NCI-H2196 treated with DMSO at 0.1 percent for 48 hours (cell line): ENCODE measurements around the gene KRT15.
"Not testable (repeated sequence)": the region's sequence is repeated elsewhere in the genome, so short reads cannot be mapped to it uniquely, and the experiment has no call there.

Experiments used
- DNase-seq: peaks from one replicate; lab custom pipeline; 2025; ENCODE audit not compliant: unreplicated experiment; lab: John Stamatoyannopoulos, UW

The KRT15 gene

DNA sequence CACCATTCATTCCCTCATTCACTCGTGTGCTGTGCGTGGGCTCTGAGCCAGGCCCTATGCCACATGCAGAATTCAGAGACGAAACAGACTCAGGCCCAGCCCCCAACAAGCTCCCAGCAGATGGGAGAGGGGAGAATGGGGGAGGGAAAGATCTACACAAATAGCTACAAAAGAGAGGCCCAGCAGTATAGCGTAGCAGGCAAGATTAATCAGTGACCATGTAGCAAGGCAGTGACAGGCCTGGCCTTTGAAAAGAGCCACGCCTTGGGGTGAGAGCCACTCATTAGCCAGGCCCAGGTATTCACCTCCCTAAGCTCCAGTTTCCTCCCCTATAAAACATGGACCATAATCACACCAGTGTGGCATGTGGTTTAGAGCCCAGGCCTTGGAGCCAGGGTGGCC lies 25.8 kb upstream of the KRT15 start:
- DNase-seq, result no peak

- DNase-seq, result not testable (repeated sequence)
Measured at GRCh38 chr17:41542786-41543185, 24.1 kb upstream of the KRT15 start.

DNA sequence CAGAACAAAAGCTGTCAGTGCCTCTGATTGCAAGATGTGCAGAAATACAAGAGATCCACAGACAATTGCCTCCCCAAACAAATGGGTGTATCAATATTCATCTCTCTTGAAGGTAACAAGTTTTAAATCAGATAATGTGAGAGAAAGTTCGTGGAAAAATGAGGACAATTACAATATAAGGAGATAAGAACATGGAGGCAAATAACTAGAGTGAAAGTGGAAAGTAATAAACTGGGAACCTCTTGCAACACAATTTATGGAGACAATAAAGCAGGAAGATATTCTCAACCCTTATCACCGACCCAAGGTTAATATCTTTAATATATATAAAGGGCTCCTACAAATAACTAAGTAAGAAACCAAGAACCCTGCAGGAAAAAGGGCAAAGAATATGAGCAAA lies 23.7 kb upstream of the KRT15 start:
- DNase-seq, result no peak

DNA sequence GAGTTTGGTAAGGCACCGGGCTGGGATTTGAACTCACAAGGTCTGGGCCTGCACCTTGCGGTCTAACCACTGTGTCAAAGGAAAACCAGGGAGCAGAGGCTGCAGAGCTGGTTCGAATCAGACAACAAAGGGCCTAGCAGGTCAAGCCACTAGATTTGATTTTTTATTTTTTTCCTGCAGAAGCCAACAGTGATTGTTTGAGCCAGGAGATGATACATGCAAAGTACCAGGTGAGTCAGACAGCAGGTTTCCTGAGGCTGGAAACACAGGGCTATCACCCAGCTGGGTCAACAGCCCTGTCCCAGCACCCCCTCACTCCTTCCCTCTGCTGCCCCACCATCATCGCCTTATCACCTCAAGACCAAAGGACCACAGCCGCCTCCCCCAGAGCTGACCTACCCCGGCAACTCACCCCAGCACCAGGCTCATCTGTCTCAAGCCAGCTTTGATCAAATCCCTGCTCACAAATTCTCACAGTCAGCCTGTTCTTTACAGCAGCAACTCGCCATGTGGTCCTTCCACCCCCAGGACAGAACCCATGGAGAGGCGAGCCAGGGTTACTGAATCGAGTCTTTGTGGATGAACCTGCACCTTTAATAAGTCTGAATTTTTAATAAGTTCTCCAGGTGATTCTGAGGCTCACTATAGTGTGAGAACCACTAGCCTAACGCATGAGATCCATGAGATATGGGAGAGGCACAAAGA lies 22.4 kb upstream of the KRT15 start:
- no peak for DNase-seq

DNA sequence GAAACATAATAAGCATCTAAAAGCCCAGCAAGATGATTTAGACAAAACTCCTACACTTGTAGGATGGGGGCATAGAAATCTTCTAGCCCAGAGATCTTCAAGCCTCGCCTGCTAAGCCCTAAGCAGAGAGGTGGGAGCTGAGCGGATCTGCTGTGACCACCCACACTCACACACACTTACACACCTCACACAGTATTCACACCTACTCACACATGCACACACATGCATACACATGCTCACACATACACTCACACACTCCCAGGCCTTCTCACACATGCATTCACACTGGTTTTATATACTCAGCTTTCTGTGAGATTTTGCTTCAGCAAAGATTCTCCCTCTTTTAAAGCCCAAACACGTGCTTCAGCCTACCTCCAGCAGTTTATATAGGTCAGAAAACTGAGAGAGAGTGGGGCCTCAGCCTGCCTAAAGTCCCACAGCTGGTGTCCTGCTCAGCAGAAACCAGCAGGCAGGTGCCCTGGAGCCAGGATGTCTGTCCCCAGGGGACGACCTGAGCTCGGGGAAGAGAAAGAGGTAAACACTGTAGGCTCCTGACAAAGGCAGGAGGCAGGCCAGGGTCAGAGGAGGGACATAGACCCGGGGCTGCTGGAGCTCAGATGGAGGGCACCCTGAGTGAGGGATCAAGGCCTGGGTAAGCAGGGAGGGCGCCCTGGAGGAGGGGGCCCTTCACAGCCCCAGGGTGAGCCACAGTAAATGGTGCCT lies 21.4 kb upstream of the KRT15 start:
- no peak for DNase-seq

DNA sequence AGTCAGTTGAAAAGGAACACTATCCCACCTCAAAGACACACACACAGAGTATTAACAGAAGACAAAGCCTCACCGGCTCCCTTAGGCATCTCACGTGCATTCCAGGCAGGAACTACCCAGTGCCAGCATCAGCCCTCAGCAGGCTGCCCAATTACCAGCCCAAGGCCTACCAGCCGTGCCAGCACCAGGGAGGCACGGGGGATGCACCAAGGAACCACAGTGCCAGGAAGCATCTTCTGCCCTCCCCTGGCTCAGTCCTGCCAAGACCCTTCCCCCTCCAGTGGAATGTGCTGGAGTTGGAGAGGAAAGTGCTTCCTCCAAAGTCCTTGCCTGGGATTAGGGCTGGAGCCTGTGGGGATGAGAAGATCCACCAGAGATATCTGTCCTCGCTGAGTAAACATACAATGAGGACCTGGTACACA lies 20.4 kb upstream of the KRT15 start:
- no peak for DNase-seq

- DNase-seq, result no peak
Measured at GRCh38 chr17:41538565-41538991, 19.9 kb upstream of the KRT15 start.

- no peak for DNase-seq
Measured at GRCh38 chr17:41537990-41538389, 19.3 kb upstream of the KRT15 start.

- DNase-seq, result no peak
Measured at GRCh38 chr17:41537614-41537954, 18.9 kb upstream of the KRT15 start.

GRCh38 chr17:41536741-41537613 lies 18.3 kb upstream of the KRT15 start:
- DNase-seq, result no peak

DNA sequence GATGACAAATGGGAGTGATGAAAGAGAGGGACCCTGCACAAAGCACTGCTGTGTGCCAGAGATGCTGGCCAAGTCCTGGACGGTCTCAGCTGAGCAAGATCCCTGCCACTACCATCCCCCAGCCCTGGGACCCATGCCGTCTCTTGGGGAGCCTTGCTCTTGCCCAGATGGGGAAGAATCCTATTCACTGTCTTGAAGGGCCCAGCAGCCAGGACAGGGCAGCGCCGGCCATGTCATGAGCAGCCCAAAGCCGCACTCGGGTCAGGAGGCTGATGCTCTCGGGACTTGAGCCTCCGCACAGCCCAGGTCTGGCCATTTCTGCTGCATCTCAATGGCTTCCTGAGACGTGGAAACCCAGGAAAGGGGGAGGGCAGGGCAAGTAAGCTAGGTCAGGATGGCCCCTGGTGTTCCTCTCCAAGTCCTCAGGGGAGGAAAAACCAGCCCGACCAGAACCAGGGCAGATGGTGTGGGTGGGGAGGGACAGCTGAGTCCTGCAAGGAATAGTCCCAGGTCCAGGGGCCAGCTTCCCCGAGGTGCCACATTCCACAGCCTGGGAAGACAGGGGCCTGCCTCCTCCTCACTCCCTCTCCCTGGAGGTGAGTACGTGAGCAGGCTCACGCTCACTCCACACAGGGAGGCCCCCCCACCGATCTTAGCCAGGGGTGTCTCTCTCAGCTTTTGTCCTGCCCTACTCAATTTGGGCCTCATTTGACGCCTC lies 17.2 kb upstream of the KRT15 start:
- no peak for DNase-seq

DNA sequence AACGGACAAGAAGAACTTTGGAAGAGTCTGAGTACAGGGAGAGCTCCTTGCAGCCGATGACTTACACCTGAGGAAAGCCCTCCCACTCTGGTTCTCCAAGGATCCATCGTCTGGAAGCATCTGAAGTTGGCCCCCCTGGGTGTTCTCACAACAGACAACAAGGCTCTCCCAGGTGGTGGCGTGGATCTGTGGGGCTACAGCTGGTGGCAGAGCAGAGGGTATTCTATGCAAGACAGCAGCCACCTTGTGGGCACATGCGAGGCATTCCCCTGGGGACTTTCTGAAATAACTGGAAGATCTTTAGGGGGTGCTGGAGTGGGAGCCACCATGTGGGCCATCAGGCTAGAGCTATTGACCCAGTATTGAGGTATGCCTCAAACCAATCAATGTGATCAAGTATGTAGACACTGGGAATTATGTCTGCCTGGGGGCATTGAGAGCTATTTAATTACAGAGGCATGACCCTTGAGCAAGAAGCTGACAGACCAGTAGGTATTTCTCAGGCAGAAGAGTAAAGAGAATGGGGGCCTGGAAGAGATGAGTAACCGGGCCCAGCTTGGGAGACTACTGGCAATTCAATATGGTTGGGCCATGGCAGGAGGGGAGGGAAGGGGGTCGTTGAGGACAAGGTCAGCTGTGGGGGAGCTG lies 16.3 kb upstream of the KRT15 start:
- no peak for DNase-seq

DNA sequence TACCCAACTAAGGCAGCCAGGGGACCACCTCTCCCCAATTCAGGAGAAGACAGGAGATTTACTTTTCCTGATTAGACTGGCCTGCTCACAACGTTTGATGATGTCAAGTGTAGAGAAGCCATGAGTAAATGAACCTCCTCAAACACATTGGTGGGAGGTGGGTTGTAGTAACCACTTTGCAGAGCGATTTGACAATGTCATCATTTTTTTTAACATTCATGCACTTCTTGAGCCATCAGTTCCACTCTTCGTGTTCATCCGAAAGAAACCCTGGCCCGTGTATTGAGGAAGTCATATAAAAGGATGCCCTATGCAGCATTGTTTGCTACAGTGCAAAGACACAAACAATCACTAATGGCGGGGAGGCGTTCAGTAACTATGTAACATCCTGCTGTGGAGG lies 14.9 kb upstream of the KRT15 start:
- DNase-seq, result no peak

DNA sequence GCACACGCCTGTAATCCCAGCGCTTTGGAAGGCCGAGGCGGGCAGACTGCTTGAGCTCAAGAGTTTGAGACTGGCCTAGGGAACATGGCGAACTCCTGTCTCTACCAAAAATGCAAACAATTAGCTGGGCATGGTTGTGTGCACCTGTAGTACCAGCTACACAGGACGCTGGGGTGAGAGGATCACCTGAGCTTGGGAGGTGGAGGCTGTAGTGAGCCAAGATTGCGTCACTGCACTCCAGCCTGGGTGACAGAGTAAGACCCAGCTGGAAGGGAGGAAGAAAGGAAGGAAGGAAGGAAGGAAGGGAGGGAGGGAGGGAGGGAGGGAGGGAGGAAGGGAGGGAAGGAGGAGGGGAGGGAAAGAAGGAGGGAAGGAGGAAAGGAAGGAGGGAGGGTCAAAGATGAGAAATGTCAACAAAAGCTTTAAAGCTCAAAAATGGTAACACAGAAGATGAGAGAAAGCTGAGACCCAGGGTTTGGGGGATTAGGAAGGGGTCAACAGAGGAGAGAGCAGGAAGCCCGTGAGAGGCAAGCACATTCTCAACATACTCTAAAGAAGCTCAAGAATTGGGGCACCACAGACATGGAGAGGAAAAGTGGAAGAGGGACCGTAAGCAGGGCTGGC lies 14.4 kb upstream of the KRT15 start:
- DNase-seq, result no peak

DNA sequence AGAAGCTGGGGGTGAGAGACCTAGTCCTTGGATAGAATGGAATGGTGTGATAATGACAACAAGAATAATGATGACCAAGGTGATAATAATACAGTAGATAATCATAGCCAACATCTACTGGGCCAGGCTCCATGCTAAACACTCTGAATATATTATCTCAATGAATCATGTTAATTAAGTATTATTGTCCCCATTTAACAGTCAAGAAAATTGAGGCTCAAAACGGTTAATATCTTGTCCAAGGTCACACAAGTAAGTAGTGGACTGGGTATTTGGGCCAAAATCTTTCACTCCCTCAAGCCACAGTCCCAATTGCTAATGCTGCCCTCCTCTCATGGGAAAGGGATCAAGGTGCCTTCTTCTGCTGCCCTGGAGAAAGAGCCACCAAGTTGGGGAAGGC lies 13.3 kb upstream of the KRT15 start:
- DNase-seq, result no peak

DNA sequence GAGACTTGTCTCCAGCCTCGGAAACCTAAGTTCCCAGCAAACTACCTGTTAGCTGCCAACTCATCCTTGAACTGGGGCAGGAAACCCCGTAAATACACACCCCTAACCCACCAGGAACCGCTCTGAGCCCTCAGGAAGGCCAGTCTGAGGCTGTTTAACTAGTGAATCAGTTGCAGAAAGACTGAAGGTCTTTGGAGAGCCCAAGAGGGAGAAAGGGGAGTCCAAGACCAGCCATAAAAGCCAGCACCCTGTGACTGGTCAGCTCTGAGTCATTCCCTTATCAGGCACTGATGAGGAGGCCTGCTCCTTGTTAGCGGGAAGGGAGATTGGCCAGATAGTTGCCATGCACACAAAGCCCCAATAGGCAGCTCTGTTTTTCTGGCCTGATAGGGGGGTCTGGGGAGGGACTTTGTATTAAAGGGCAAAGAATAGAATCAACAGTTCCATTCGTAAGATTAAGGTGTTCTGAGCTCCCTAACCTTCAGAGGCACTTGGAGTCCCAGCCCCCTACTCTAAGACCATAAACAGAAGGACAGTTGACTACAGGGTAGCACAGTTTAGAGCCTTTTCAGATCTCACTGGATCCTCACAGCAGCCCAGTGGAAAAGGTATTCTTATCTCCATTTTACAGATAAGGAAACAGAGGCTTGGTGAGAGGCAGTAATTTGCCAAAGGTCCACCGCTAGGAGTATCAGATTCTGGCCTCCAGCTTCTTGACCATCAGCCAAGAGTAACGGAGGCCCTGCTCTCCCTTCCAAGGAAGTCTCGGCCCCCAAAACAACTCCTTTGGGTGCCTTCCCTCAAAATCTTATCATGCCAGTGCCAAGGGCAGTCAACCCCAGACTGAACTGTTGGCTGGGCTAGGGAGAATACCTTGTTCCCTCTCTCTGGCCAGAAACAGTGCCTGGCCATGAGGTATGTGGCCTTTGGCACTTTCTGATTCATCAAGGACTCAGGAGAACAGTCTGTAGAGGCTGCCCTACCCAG lies 11.7 kb upstream of the KRT15 start:
- no peak for DNase-seq

DNA sequence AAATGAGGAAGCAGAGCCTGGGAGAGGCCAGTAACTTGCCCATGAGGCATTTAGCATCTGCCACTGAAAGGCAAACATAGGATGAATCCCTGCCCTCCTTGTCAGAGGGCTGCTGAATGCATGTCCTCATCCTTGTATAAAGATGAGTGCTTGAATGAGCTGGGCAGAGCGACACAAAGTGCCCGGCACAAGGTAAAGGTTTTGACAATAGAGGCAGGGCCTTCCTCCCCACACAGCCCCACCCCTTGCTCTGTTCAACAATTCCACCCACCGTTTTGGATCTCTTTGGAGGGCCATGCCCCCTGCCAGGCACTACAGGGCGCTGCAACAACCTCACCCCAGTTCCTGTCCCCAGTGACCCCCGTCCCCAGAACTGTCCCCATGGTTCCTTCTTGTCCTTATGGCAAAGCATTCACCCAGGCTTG lies 10.8 kb upstream of the KRT15 start:
- DNase-seq, result no peak

GRCh38 chr17:41528959-41529353 lies 10.3 kb upstream of the KRT15 start:
- no peak for DNase-seq
